CD14-positive monocyte (primary cell): Measurements from ENCODE around the gene HORMAD2. TPM values are rescaled to one million over a fixed set of nuclear protein-coding genes. Genes with fewer than 3 reads are reported as not detected.

Experiments
- DNase-seq, 3 donors: peaks; one replicate each; pipeline ENCODE4 v3.0.0-alpha.2; 2011 to 2022
- H2AFZ ChIP-seq: 2 replicates; pipeline ENCODE4 v1.6.0; 2012; ENCODE audit warnings: mild to moderate bottlenecking, low read depth, low read length, inconsistent platforms; ENCODE audit not compliant: insufficient read depth, poor library complexity, severe bottlenecking
- H3K27ac ChIP-seq, 2 donors: 1 replicate in 1 of 2; 2 replicates in 1 of 2; pipeline ENCODE4 v1.5.1; 2012 to 2013; ENCODE audit warnings: low read length in 2 of 2, control low read depth in 1 of 2, inconsistent platforms in 1 of 2, low read depth in 1 of 2, mild to moderate bottlenecking in 1 of 2
- H3K27me3 ChIP-seq, 2 donors: one replicate each; pipeline versions ENCODE4 v1.6.0 to v1.6.1; 2011 to 2013; ENCODE audit warnings: low read length in 2 of 2; ENCODE audit not compliant: control insufficient read depth in 2 of 2, insufficient read depth in 2 of 2
- H3K36me3 ChIP-seq, 2 donors: replicated peaks in 1 of 2; 1 replicate in 1 of 2; 2 replicates in 1 of 2; pipeline versions ENCODE4 v1.5.1 to v1.6.1; 2012 to 2013; ENCODE audit warnings: low read length in 2 of 2, control low read depth in 1 of 2, inconsistent platforms in 1 of 2, mild to moderate bottlenecking in 1 of 2; ENCODE audit not compliant: insufficient read depth in 2 of 2, control insufficient read depth in 1 of 2
- H3K4me1 ChIP-seq, 2 donors: 1 replicate in 1 of 2; 2 replicates in 1 of 2; pipeline versions ENCODE4 v1.5.1 to v1.6.1; 2012 to 2013; ENCODE audit warnings: low read length in 2 of 2, control low read depth in 1 of 2, inconsistent platforms in 1 of 2, mild to moderate bottlenecking in 1 of 2, moderate library complexity in 1 of 2; ENCODE audit not compliant: insufficient read depth in 2 of 2, control insufficient read depth in 1 of 2
- H3K4me2 ChIP-seq: replicated peaks from 2 replicates; pipeline ENCODE3; 2012; ENCODE audit warnings: low read length, moderate library complexity, mild to moderate bottlenecking; ENCODE audit not compliant: poor library complexity, severe bottlenecking; ENCODE audit errors: extremely low read depth
- H3K4me3 ChIP-seq, 3 experiments: fragments of 200-600 bp in 1 of 3; sonication (generic) in 1 of 3; replicated peaks in 1 of 3; 1 replicate in 2 of 3; 2 replicates in 1 of 3; pipeline ENCODE4 v1.5.1; 2011 to 2013; ENCODE audit warnings: low read length in 3 of 3, mild to moderate bottlenecking in 3 of 3, control low read depth in 2 of 3, low read depth in 2 of 3, inconsistent platforms in 1 of 3, moderate library complexity in 1 of 3
- H3K79me2 ChIP-seq: 2 replicates; pipeline ENCODE4 v1.6.0; 2012; ENCODE audit warnings: mild to moderate bottlenecking, control low read depth, inconsistent platforms, low read length, moderate library complexity; ENCODE audit not compliant: insufficient read depth
- H3K9ac ChIP-seq: 2 replicates; pipeline ENCODE4 v1.6.0; 2017; ENCODE audit warnings: low read length, mild to moderate bottlenecking; ENCODE audit not compliant: insufficient read depth, poor library complexity, severe bottlenecking
- H3K9me3 ChIP-seq, 2 donors: replicated peaks in 1 of 2; 1 replicate in 1 of 2; 2 replicates in 1 of 2; pipeline versions ENCODE4 v1.5.1 to v1.6.1; 2012 to 2013; ENCODE audit warnings: low read length in 2 of 2, control low read depth in 1 of 2; ENCODE audit not compliant: control insufficient read depth in 1 of 2, insufficient read depth in 1 of 2
- H4K20me1 ChIP-seq: 2 replicates; pipeline ENCODE4 v1.6.0; 2012; ENCODE audit warnings: mild to moderate bottlenecking, low read length, control low read depth, moderate library complexity; ENCODE audit not compliant: insufficient read depth
- H3K27ac Mint-ChIP-seq, 7 donors: one replicate each; pipeline ENCODE4 v1.8.0; 2020; ENCODE audit warnings: mild to moderate bottlenecking in 7 of 7, mixed read lengths in 7 of 7, moderate library complexity in 6 of 7, inconsistent platforms in 2 of 7
- H3K27me3 Mint-ChIP-seq, 3 donors: one replicate each; pipeline ENCODE4 v1.8.0; 2021 to 2022; ENCODE audit warnings: low read depth in 3 of 3, mild to moderate bottlenecking in 3 of 3, mixed read lengths in 3 of 3, moderate library complexity in 3 of 3, inconsistent platforms in 1 of 3
- H3K36me3 Mint-ChIP-seq, 2 donors: one replicate each; pipeline ENCODE4 v1.8.0; 2020; ENCODE audit warnings: mixed read lengths in 2 of 2, inconsistent platforms in 1 of 2, mild to moderate bottlenecking in 1 of 2
- H3K4me1 Mint-ChIP-seq: one replicate; pipeline ENCODE4 v1.8.0; 2020; ENCODE audit warnings: mild to moderate bottlenecking, mixed read lengths
- H3K4me3 Mint-ChIP-seq, 2 donors: one replicate each; pipeline ENCODE4 v1.8.0; 2020; ENCODE audit warnings: mild to moderate bottlenecking in 2 of 2, mixed read lengths in 2 of 2, moderate library complexity in 1 of 2
- H3K9me3 Mint-ChIP-seq, 7 donors: one replicate each; pipeline ENCODE4 v1.8.0; 2020 to 2022; ENCODE audit warnings: mixed read lengths in 7 of 7, mild to moderate bottlenecking in 6 of 7, moderate library complexity in 6 of 7, inconsistent platforms in 2 of 7
- WGBS: methylation state at CpG from one replicate; pipeline ENCODE4 v1.1.5; 2013; ENCODE audit warnings: missing lambda C conversion rate; ENCODE audit not compliant: insufficient coverage; 5-methylcytosine and 5-hydroxymethylcytosine counted together
- intact Hi-C, 2 donors: fragments of 100-400 bp; cut with micrococcal nuclease; formaldehyde crosslinking; loops; one replicate each; pipeline versions ENCODE4 v1.15.0 to v1.15.1; 2023
- polyA plus RNA-seq, 3 donors: library from polyadenylated mRNA; depleted of rRNA in 1 of 3; unstranded in 2 of 3; stranded (reverse) in 1 of 3; fragments of 300-500 nt in 2 of 3; fragments of >200 nt in 1 of 3; fragmentation: Illumina TruSeq in 2 of 3; gene quantifications; 1 replicate in 2 of 3; 2 replicates in 1 of 3; pipeline ENCODE4 v1.2.3, GENCODE V29; 2012 to 2021
- TF ChIP-seq, protein P1 (sequence below): fragments of 200-600 bp; IDR thresholded peaks from one replicate; pipeline ENCODE4 v1.8.0; 2022; ENCODE audit warnings: antibody characterized with exemption, mild to moderate bottlenecking

Gene HORMAD2
- polyA plus RNA-seq, 3 donors: not detected

DNA sequence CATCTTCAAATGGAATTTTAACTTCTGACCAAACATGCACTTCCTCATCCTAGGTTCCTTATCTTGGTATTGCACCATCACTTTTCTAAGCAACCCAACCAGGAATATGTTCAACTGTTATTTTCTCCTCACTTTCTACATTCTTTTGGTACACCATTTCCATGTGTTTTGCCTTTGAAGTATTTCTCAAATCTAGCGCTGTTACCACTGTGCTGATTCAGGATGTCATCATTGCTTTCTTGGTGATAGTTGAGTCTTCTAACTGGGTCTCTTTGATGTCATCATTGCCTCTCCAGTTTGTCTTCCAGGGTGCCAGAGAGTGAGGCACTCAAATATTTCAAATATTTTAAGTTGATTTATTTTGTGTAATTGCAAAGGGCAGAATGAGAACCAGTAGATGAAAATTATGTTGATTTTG is 47.5 kb downstream of the HORMAD2 start:
- no CpG with 5 or more reads among the region's 1 CpG for WGBS
- Histone ChIP-seq H2AFZ (no peak overlapping the region), H3K79me2 (no peaks in the 10 kb centered on the region), H4K20me1 (no peaks in the 10 kb centered on the region), H3K27ac (no peak overlapping the region), H3K27me3 (no peaks in the 10 kb centered on the region), H3K36me3 (no peaks in the 10 kb centered on the region), H3K4me3 (no peak overlapping the region), H3K4me2 (no peak overlapping the region), H3K9me3 (no peaks in the 10 kb centered on the region), H3K9ac (no peak overlapping the region), H3K4me1 (peaks cover 6% of the 10 kb centered on the region in 2 donors)
- Mint-ChIP-seq H3K36me3 (no peaks in the 10 kb centered on the region), H3K4me1 (peaks cover 4% of the 10 kb centered on the region), H3K4me3 (no peak overlapping the region), H3K27ac (no peak overlapping the region), H3K9me3 (peaks cover 0 to 5% (median 2%) of the 10 kb centered on the region in 7 donors), H3K27me3 (peaks cover 2 to 7% (median 4%) of the 10 kb centered on the region in 3 donors)
- TF ChIP-seq, protein P1, sequence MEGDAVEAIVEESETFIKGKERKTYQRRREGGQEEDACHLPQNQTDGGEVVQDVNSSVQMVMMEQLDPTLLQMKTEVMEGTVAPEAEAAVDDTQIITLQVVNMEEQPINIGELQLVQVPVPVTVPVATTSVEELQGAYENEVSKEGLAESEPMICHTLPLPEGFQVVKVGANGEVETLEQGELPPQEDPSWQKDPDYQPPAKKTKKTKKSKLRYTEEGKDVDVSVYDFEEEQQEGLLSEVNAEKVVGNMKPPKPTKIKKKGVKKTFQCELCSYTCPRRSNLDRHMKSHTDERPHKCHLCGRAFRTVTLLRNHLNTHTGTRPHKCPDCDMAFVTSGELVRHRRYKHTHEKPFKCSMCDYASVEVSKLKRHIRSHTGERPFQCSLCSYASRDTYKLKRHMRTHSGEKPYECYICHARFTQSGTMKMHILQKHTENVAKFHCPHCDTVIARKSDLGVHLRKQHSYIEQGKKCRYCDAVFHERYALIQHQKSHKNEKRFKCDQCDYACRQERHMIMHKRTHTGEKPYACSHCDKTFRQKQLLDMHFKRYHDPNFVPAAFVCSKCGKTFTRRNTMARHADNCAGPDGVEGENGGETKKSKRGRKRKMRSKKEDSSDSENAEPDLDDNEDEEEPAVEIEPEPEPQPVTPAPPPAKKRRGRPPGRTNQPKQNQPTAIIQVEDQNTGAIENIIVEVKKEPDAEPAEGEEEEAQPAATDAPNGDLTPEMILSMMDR: no peak
- peak; percentile 17 to 47 (median 39) for DNase-seq
- intact Hi-C loops: no loop called here

DNA sequence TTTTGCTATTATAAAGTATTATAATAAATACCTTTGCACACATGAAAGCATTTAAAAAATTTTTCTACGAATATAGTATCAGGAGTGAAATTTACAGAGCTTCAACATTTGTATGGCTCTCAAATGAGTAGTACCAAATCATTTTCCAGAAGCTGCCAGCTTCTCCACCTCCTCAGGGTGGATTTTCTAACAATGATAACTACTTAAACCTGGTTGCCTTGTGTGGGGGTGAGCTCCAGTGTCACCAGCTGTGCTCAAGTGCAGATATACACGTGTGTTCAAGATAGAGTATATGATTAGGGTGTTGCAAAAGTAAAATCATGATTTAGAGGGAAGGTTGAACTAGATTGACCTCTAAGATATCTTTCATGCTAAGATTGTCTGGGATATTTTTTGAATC is 48.2 kb downstream of the HORMAD2 start:
- H3K27me3 ChIP-seq: no peaks in the 10 kb centered on the region
- no peaks in the 10 kb centered on the region for H4K20me1 ChIP-seq
- H3K36me3 Mint-ChIP-seq: no peaks in the 10 kb centered on the region
- H3K9me3 ChIP-seq: no peaks in the 10 kb centered on the region
- no peak overlapping the region for H3K4me2 ChIP-seq
- DNase-seq: no peak
- no peak overlapping the region for H3K9ac ChIP-seq
- no peak overlapping the region for H3K27ac Mint-ChIP-seq
- H3K4me1 Mint-ChIP-seq: peaks cover 4% of the 10 kb centered on the region
- peaks cover 6% of the 10 kb centered on the region in 2 donors for H3K4me1 ChIP-seq
- no peak overlapping the region for H3K4me3 Mint-ChIP-seq
- no peak overlapping the region for H2AFZ ChIP-seq
- no peak overlapping the region for H3K27ac ChIP-seq
- H3K79me2 ChIP-seq: no peaks in the 10 kb centered on the region
- peaks cover 0 to 5% (median 2%) of the 10 kb centered on the region in 7 donors for H3K9me3 Mint-ChIP-seq
- intact Hi-C loops: no loop called here
- no peaks in the 10 kb centered on the region for H3K36me3 ChIP-seq
- peaks cover 2 to 7% (median 4%) of the 10 kb centered on the region in 3 donors for H3K27me3 Mint-ChIP-seq
- TF ChIP-seq, protein P1: no peak
- H3K4me3 ChIP-seq: no peak overlapping the region
- no CpG with 5 or more reads among the region's 2 CpGs for WGBS
